ENCODE results near the gene WASF3. TPM values are rescaled to one million over a fixed set of nuclear protein-coding genes. Genes with fewer than 3 reads are reported as not detected.

The WASF3 gene
- total and polyA plus RNA-seq, 2 of the 13 experiments (the other 11 are each of a cell fraction or from before 2014, with no cell fraction given), result 10.4 to 17.2 TPM

GRCh38 chr13:26626271-26626670 lies 68.8 kb downstream of the WASF3 start (continued):
- no peak for TF ChIP-seq ZBTB40 (IDR thresholded peaks at IDR 0.05)
- TF ChIP-seq ZBTB40 (CRISPR knock-in tag; IDR thresholded peaks at IDR 0.05), result no peak
- TF ChIP-seq TFDP2 (CRISPR knock-in tag; IDR thresholded peaks at IDR 0.05), result no peak

All from HepG2 (cell line).